Measurements from ENCODE around the gene MXRA7. TPM values are rescaled to one million over a fixed set of nuclear protein-coding genes. Genes with fewer than 3 reads are reported as not detected.

MXRA7 gene
- polyA plus RNA-seq, 1 of the 3 experiments (the other 2 are of a cell fraction): 154 TPM

- no peak overlapping the region for H3K4me3 ChIP-seq (ENCODE audit: low read depth in 2 of 2, low read length in 1 of 2)
- peaks cover 4% of the 10 kb centered on the region for H3F3A ChIP-seq (replicated peaks; ENCODE audit: insufficient read depth)
- no peak overlapping the region for H2AFZ ChIP-seq (ENCODE audit: low read depth)
- no peak overlapping the region for H3K4me2 ChIP-seq
- no peaks in the 10 kb centered on the region for H3K9me2 ChIP-seq
- ChIA-PET POLR2A (interaction anchor here (2.1 kb wide), 1 partner anchor 15 kb away, joined by 8 read pairs; no protein-coding TSS in a partner anchor), CTCF (interaction anchor here (1.0 to 12.2 kb wide), 14 partner anchors 8 to 373 kb away, joined by 3 to 255 read pairs (median 26); partner anchors contain the start of gene MXRA7)
- H3K27ac ChIP-seq (ENCODE audit: low read depth in 2 of 2, low read length in 1 of 2): no peak overlapping the region
- no peaks in the 10 kb centered on the region for H3K79me2 ChIP-seq (ENCODE audit: insufficient read depth)
- peaks cover 18 to 40% of the 10 kb centered on the region in 2 experiments for H3K36me3 ChIP-seq (replicated peaks in 1 of 2; ENCODE audit: control insufficient read depth in 1 of 2, insufficient read depth in 2 of 2, low read length in 1 of 2)
- DNase-seq: peak; percentile 58
- TF ChIP-seq CTCF (IDR thresholded peaks at IDR 0.05) (peak; percentile 37), GATA2 (CRISPR knock-in tag; IDR thresholded peaks at IDR 0.05) (no peak), FOXM1 (IDR thresholded peaks at IDR 0.05; ENCODE audit: low read depth) (no peak), EZH2phosphoT487 (IDR thresholded peaks at IDR 0.05; ENCODE audit: borderline replicate concordance, low read depth) (no peak), MXI1 (IDR thresholded peaks at IDR 0.05; ENCODE audit: low read depth, low read length) (no peak), REST (IDR thresholded peaks at IDR 0.05; ENCODE audit: low read depth, low read length) (no peak), MEF2A (IDR thresholded peaks at IDR 0.05; ENCODE audit: borderline replicate concordance, low read depth) (no peak), JUND (IDR thresholded peaks at IDR 0.05) (no peak), ELF1 (IDR thresholded peaks at IDR 0.05) (no peak), POLR2AphosphoS5 (IDR thresholded peaks at IDR 0.05; ENCODE audit: low read depth, low read length) (no peak), RAD21 (IDR thresholded peaks at IDR 0.05; ENCODE audit: low read length) (0 out of 2 replicates have a peak, but pooled peaks have one; percentile 19), PBX3 (IDR thresholded peaks at IDR 0.05) (no peak)
- H4K20me1 ChIP-seq (ENCODE audit: insufficient read depth): peaks cover 7% of the 10 kb centered on the region
- H3K9me3 ChIP-seq: no peaks in the 10 kb centered on the region
- H3K27me3 ChIP-seq (ENCODE audit: insufficient read depth): no peaks in the 10 kb centered on the region
- H3K9ac ChIP-seq: no peak overlapping the region
- WGBS (ENCODE audit: low lambda C conversion rate): 86% methylated on average over 15 of the region's 18 CpGs
- peaks cover 0 to 34% of the 10 kb centered on the region in 2 experiments; a peak in 1 of 4 replicates for H3K4me1 ChIP-seq (ENCODE audit: control insufficient read depth in 1 of 2, insufficient read depth in 2 of 2, low read depth in 1 of 2, low read length in 1 of 2)
These were observed 27.6 kb downstream of the MXRA7 start for GRCh38 chr17:76683011-76683755.

All from SK-N-SH (cell line).